B cell (primary cell): ENCODE results near the gene FZR1. TPM values are rescaled to one million over a fixed set of nuclear protein-coding genes. Genes with fewer than 3 reads are reported as not detected.

ENCODE experiments used
- ATAC-seq: fragments of 200-7000 bp; cut with Tn5 transposase; one replicate; pipeline ENCODE4 v1.10.0; 2021; ENCODE audit warnings: low read depth, mild to moderate bottlenecking, moderate number of reproducible peaks, moderate library complexity
- CTCF ChIA-PET: fragments of 350-600 bp; sonication (Branson Sonifier 250); formaldehyde crosslinking; loops from one replicate; lab custom pipeline; 2021; ENCODE audit warnings: antibody characterized with exemption, inconsistent platforms; lab: Charles Lee
- POLR2A ChIA-PET: fragments of 350-600 bp; sonication (Branson Sonifier 250); formaldehyde crosslinking; loops from one replicate; lab custom pipeline; 2021; ENCODE audit warnings: antibody characterized with exemption; lab: Charles Lee
- DNase-seq: peaks from one replicate; pipeline ENCODE4 v3.0.0; 2013
- H2AFZ ChIP-seq: 2 replicates; pipeline ENCODE4 v1.6.1; 2012; ENCODE audit warnings: mild to moderate bottlenecking, low read depth, low read length; ENCODE audit not compliant: insufficient read depth, poor library complexity, severe bottlenecking
- H3K27ac ChIP-seq, 2 donors: 1 replicate in 1 of 2; 2 replicates in 1 of 2; pipeline ENCODE4 v1.5.1; 2012 to 2013; ENCODE audit warnings: low read length in 2 of 2, mild to moderate bottlenecking in 2 of 2, moderate library complexity in 1 of 2
- H3K27me3 ChIP-seq, 4 experiments: fragments of 200-600 bp in 1 of 4; sonication (generic) in 1 of 4; replicated peaks in 1 of 4; 1 replicate in 2 of 4; 2 replicates in 2 of 4; pipeline versions ENCODE4 v1.6.1 to v1.7.0; 2013 to 2016; ENCODE audit warnings: low read length in 3 of 4, mild to moderate bottlenecking in 2 of 4, mixed read lengths in 1 of 4, moderate library complexity in 1 of 4; ENCODE audit not compliant: insufficient read depth in 4 of 4, control insufficient read depth in 3 of 4; ENCODE audit errors: control extremely low read depth in 1 of 4
- H3K36me3 ChIP-seq, 2 experiments: replicated peaks in 1 of 2; 1 replicate in 1 of 2; 2 replicates in 1 of 2; pipeline versions ENCODE4 v1.6.1 to v1.7.1; 2013; ENCODE audit warnings: low read length in 1 of 2; ENCODE audit not compliant: insufficient read depth in 2 of 2, control insufficient read depth in 1 of 2; ENCODE audit errors: control extremely low read depth in 1 of 2, extremely low read depth in 1 of 2
- H3K4me1 ChIP-seq, 2 donors: fragments of 200-600 bp in 1 of 2; sonication (generic) in 1 of 2; 1 replicate in 1 of 2; 2 replicates in 1 of 2; pipeline versions ENCODE4 v1.5.1 to v1.6.1; 2013 to 2017; ENCODE audit warnings: low read length in 2 of 2; ENCODE audit not compliant: control insufficient read depth in 2 of 2, insufficient read depth in 2 of 2
- H3K4me2 ChIP-seq: replicated peaks from 2 replicates; pipeline ENCODE3; 2012; ENCODE audit warnings: mild to moderate bottlenecking, low read depth, low read length; ENCODE audit not compliant: poor library complexity, severe bottlenecking
- H3K4me3 ChIP-seq, 5 experiments: fragments of 200-600 bp in 1 of 5; sonication (generic) in 1 of 5; 1 replicate in 3 of 5; 2 replicates in 2 of 5; pipeline versions ENCODE4 v1.5.1 to v1.7.0; 2011 to 2016; ENCODE audit warnings: low read length in 4 of 5, mild to moderate bottlenecking in 4 of 5, low read depth in 2 of 5, control low read depth in 1 of 5, moderate library complexity in 1 of 5; ENCODE audit not compliant: insufficient read depth in 1 of 5; ENCODE audit errors: control extremely low read depth in 1 of 5, extremely low read depth in 1 of 5
- H3K79me2 ChIP-seq: fragments of 200-600 bp; sonication (generic); one replicate; pipeline ENCODE4 v1.6.0; 2016; ENCODE audit warnings: low read length; ENCODE audit not compliant: control insufficient read depth, insufficient read depth
- H3K9ac ChIP-seq: fragments of 200-600 bp; sonication (generic); 2 replicates; pipeline ENCODE4 v1.6.1; 2017; ENCODE audit warnings: mild to moderate bottlenecking, low read length, moderate library complexity
- H3K9me3 ChIP-seq, 3 donors: one replicate each; pipeline versions ENCODE4 v1.6.1 to v1.7.1; 2013; ENCODE audit warnings: low read length in 2 of 3; ENCODE audit not compliant: control insufficient read depth in 2 of 3, insufficient read depth in 1 of 3; ENCODE audit errors: control extremely low read depth in 1 of 3
- H4K20me1 ChIP-seq: 2 replicates; pipeline ENCODE4 v1.6.0; 2012; ENCODE audit warnings: mild to moderate bottlenecking, low read length; ENCODE audit not compliant: insufficient read depth, control insufficient read depth, poor library complexity, severe bottlenecking
- H3K27ac Mint-ChIP-seq: one replicate; pipeline ENCODE4 v1.8.0; 2021; ENCODE audit warnings: mixed read lengths
- H3K27me3 Mint-ChIP-seq: one replicate; pipeline ENCODE4 v1.8.0; 2021; ENCODE audit warnings: mixed read lengths
- H3K4me1 Mint-ChIP-seq: one replicate; pipeline ENCODE4 v1.8.0; 2021; ENCODE audit warnings: mixed read lengths
- H3K4me3 Mint-ChIP-seq: one replicate; pipeline ENCODE4 v1.8.0; 2021; ENCODE audit warnings: mixed read lengths
- H3K9me3 Mint-ChIP-seq: one replicate; pipeline ENCODE4 v1.8.0; 2022; ENCODE audit warnings: mixed read lengths; ENCODE audit not compliant: insufficient read depth
- EZH2 ChIP-seq: IDR thresholded peaks from 2 replicates; pipeline ENCODE4 v1.6.1; 2012; ENCODE audit warnings: borderline replicate concordance, low read depth, mild to moderate bottlenecking, moderate library complexity, low read length; ENCODE audit not compliant: insufficient read depth, poor library complexity, severe bottlenecking
- WGBS: methylation state at CpG from one replicate; pipeline ENCODE4 v1.1.5; 2013; ENCODE audit warnings: missing lambda C conversion rate; ENCODE audit not compliant: insufficient coverage; 5-methylcytosine and 5-hydroxymethylcytosine counted together
- intact Hi-C: fragments of 100-400 bp; cut with micrococcal nuclease; formaldehyde crosslinking; loops from one replicate; pipeline ENCODE4 v1.10.0; 2022
- polyA plus RNA-seq: library from polyadenylated mRNA; depleted of rRNA; stranded (reverse); fragments of >200 nt; gene quantifications from 2 replicates; pipeline ENCODE4 v1.2.3, GENCODE V29; 2012
- total RNA-seq, 2 donors: library from RNA; stranded (reverse); fragments of 120-200 nt in 1 of 2; gene quantifications; 1 replicate in 1 of 2; 2 replicates in 1 of 2; pipeline versions ENCODE4 v1.2.3 to v1.2.4, GENCODE V29; 2013 to 2022
- TF ChIP-seq, protein P1 (sequence below): fragments of 200-600 bp; IDR thresholded peaks from one replicate; pipeline ENCODE4 v1.8.0; 2022; ENCODE audit warnings: antibody characterized with exemption, mild to moderate bottlenecking

The FZR1 gene
- total and polyA plus RNA-seq, 2 donors (not counting 1 experiment from before 2014, with no cell fraction given), result 83.5 to 96.1 TPM

GRCh38 chr19:3497757-3498520 is 8.2 kb upstream of the FZR1 start:
- no peaks in the 10 kb centered on the region for H4K20me1 ChIP-seq
- H3K9me3 ChIP-seq, result no peaks in the 10 kb centered on the region
- no peak for DNase-seq
- H3K4me1 ChIP-seq, result peaks cover 10 to 15% of the 10 kb centered on the region in 2 donors
- no peak for ATAC-seq
- intact Hi-C loops, result no loop called here
- ChIA-PET POLR2A (interaction anchor here (0.7 kb wide), 1 partner anchor 63 kb away, joined by 4 read pairs; no protein-coding TSS in a partner anchor), CTCF (no interaction called here)
- no peak overlapping the region for H3K4me2 ChIP-seq
- Mint-ChIP-seq H3K4me1 (peaks cover 18% of the 10 kb centered on the region), H3K9me3 (no peaks in the 10 kb centered on the region), H3K27me3 (no peaks in the 10 kb centered on the region), H3K4me3 (no peak overlapping the region), H3K27ac (no peak overlapping the region)
- H3K27me3 ChIP-seq, result no peaks in the 10 kb centered on the region
- no peak for TF ChIP-seq EZH2
- TF ChIP-seq, protein P1, sequence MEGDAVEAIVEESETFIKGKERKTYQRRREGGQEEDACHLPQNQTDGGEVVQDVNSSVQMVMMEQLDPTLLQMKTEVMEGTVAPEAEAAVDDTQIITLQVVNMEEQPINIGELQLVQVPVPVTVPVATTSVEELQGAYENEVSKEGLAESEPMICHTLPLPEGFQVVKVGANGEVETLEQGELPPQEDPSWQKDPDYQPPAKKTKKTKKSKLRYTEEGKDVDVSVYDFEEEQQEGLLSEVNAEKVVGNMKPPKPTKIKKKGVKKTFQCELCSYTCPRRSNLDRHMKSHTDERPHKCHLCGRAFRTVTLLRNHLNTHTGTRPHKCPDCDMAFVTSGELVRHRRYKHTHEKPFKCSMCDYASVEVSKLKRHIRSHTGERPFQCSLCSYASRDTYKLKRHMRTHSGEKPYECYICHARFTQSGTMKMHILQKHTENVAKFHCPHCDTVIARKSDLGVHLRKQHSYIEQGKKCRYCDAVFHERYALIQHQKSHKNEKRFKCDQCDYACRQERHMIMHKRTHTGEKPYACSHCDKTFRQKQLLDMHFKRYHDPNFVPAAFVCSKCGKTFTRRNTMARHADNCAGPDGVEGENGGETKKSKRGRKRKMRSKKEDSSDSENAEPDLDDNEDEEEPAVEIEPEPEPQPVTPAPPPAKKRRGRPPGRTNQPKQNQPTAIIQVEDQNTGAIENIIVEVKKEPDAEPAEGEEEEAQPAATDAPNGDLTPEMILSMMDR, result no peak
- peaks cover 36% of the 10 kb centered on the region for H3K79me2 ChIP-seq
- no peak overlapping the region for H2AFZ ChIP-seq
- no peak overlapping the region for H3K9ac ChIP-seq
- 100% methylated on average over 3 of the region's 5 CpGs for WGBS
- H3K4me3 ChIP-seq, result no peak overlapping the region
- H3K36me3 ChIP-seq, result peaks cover 0 to 26% of the 10 kb centered on the region in 2 experiments
- H3K27ac ChIP-seq, result no peak overlapping the region
